Measurements from ENCODE around the gene PANX2. TPM values are rescaled to one million over a fixed set of nuclear protein-coding genes. Genes with fewer than 3 reads are reported as not detected.

The PANX2 gene
- total RNA-seq, 1 experiment from 2014 or later: 3.3 TPM

DNA sequence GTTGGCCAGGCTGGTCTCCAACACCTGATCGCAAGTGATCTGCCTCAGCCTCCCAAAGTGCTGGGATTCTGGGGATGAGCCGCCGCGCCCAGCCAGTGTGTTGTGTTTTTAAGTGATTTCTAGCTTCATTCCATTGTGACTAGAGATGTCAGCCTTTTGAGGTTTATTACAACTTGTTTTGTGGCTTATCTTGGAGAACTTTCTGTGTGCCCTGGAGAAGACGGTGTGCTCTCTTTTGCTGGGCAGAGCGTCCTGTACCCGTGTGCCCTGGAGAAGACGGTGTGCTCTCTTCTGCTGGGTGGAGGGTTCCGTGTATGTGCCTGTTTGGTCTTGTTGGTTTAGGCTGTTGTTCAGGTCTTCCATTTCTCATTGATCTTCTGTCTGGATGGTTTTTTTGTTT is 42.7 kb downstream of the PANX2 start:
- DNase-seq (ENCODE audit: low read depth): no peak

DNA sequence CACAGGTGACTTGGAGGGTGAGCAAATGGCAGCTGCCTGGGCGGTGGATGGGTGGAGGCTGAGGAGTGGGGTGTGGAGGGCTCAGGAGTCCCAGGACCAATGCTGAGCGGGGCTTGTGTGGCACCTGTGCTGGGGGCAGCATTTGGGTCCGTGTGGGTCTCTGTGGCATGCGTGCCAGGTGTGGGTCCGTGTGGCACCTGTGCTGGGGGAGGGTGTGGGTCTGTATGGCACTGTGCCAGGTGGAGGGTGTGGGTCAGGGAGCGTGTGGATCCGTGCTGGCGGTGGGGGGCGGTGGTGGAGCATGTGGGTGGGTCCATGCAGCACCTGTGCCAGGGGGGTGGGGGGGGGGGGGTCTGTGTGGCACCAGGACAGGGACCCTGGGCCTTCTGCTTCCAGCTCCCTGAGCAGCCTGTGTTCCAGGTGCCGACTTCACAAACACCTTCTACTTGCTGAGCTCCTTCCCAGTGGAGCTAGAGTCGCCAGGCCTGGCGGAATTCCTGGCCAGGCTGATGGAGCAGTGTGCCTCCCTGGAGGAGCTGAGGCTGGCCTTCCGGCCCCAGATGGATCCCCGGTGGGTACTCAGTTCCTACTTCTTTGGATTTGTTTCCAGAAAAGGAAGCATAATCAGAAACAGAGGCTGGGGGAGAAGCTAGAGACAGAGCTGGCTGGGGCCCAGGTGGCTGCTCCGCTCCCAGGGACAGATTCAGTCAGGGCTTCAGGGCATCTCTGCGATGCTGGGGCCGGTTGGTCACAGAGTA is 44.9 kb downstream of the PANX2 start:
- no peak for DNase-seq (ENCODE audit: low read depth)

- no peak for DNase-seq (ENCODE audit: low read depth)
These were observed 45.6 kb downstream of the PANX2 start for GRCh38 chr22:50216055-50216683.

DNA sequence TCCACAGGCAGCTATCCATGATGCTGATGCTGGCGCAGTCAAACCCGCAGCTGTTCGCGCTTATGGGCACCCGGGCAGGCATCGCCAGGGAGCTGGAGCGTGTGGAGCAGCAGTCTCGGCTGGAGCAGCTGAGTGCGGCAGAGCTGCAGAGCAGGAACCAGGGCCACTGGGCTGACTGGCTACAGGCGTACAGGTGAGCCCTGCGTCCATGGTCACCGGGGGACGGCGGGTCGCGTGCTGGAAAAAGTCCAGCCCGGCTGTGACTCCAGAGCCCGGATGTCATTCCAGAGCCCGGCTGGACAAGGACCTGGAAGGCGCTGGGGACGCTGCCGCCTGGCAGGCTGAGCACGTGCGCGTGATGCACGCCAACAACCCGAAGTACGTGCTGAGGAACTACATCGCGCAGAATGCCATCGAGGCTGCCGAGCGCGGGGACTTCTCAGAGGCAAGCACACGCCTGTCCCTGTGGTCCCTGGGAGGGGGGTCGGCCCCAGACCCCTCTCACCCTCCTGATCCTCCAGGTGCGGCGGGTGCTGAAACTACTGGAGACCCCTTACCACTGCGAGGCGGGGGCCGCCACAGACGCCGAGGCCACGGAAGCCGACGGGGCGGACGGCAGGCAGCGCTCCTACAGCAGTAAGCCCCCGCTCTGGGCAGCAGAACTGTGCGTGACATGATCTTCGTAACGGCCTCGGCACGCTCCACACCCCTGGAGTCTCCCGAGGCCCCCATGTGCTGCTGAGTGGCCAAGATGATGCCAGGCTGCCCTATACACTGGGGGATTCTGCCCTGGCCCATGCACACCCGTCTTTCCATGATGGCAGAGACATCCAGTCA is 46.4 kb downstream of the PANX2 start:
- DNase-seq (ENCODE audit: low read depth): no peak

- no peak for DNase-seq (ENCODE audit: low read depth)
These were observed 47.1 kb downstream of the PANX2 start for GRCh38 chr22:50217543-50218152.

DNA sequence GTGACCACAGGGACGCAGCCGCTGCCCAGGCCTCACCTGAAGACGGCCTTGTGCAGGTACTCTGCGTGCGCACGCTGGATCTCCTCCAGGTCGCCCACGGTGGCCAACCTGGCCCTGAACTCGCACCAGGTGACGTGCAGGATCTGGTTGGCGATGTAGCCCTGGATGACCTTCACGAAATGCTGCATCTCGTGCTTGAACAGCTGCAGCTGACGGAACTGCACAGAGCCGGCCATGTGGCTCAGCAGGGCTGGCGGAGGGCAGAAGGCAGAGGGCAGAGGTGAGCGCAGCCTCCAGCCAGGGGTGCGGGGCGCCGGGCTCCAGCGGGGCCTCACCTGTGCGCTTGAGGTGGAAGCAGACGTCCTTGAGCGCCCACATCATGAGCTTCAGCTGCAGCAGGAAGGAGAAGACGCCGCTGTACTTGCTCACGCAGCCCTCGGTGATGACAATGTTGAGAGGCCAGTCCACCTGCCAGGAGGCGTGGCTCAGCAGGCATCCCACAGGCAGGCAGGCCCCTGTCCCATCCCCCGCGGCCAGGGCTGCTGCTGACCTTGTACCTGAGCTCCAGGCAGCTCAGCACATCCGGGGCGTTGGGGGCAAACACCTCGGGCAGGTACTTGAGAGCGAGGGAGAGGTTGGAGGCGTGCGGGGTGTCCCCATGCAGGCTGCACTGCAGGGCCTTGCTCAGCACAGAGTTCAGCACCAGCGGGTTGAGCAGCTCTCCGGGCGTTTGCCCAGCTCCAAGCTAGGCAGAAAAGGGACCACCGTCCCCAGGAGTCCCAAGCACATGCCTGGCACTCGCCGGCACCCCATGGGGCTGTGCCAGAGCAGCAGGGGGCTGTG is 47.8 kb downstream of the PANX2 start:
- no peak for DNase-seq (ENCODE audit: low read depth)

DNA sequence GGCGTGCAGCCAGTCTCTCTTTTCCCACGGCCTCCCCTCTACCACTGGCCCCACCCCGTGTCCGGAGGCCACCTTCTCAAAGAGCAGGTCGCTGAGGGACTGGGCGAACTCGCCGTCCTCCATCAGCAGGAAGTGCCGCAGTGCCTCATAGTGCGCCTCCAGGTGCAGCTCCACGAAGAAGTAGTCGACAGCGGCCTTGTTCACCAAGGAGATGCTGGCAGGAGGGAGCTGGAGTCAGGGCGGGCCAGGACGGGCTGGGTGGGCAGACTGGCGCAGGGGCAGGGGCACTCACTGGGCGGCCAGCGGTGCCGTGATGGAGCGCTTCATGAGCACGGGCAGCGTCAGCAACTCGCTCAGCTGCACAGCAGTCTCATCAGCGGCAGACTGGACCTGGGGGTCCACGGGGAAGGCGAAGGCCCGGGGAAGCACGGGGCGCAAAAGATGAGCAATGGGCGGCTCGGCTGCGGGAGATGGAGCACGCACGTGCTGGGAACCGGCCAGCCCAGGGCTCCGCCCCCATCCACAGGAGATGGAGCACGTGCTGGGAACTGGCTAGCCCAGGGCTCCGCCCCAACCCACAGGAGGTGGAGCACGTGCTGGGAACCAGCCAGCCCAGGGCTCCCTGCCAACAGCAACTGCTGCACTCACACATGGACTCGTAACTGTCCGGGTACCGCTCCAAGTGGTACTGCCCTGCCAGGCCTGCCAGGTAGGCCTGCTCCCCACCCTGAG is 48.6 kb downstream of the PANX2 start:
- peak; percentile 54 for DNase-seq (ENCODE audit: low read depth)

- DNase-seq (ENCODE audit: low read depth): no peak
These were observed 49.5 kb downstream of the PANX2 start for GRCh38 chr22:50219800-50220602.

GRCh38 chr22:50220603-50221409 is 50.3 kb downstream of the PANX2 start:
- no peak for DNase-seq (ENCODE audit: low read depth)

DNA sequence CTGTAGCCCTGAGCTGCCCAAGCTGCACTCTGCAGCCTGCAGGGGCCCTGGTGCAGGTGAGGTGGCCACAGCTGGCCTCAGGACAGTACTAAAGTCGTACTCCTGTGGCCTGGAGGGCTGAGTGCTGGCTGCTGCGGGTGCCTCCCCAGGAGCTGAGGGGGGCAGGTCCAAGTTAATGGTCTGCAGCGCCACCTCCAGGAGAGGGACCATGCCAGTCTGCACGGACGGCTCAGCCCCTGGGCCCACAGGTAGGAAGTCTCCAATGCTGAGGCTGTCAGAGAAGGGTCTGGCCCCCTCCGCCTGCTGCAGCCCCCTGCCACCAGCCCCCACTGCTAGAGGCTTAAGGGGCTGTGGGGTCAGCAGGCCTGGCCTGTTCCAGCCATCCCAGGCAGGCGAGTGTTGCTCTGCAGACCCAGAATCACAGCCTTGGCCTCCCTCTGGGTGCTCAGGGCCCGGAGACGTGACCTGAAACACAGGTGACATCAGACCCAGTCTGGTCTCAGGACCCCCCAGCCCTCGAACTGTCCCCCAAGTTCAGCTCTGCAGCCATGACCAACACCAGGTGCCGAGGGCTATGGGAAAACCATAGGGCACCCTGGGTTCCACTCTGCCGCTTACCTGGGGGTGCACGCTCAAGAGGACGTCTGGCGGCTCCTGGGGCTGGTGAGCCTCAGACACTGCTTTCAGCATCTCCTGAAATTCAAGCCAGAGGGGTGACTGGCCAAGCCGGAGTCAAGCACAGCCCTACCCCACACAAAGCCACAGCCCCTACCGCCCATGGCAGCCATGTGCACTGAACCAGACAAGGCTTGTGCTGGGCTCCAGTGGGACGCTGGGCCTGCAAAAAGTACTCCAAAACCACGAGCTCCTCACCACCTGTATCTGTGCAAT is 51.1 kb downstream of the PANX2 start:
- DNase-seq (ENCODE audit: low read depth): no peak

- no peak for DNase-seq (ENCODE audit: low read depth)
These were observed 52.0 kb downstream of the PANX2 start for GRCh38 chr22:50222508-50222907.

DNA sequence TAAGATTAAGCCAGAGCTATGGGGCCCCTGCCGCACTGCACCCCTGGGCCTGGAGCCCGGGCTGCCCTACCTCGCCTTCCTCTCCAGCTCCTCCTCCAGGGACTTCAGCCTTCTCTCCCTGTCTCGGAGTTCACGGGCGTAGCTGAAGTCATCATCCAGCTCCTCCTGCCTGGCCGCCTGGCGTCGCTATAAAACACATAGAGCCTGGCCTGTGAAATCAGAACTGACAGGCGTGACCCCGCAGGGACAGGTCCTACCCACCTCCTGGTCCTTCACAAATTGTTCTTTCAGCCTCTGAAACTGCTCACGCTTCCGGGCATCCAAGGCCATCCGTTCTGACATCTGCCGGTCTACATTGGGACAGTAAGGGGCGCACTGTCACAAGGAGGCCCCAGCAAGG is 53.5 kb downstream of the PANX2 start:
- DNase-seq (ENCODE audit: low read depth): no peak

- no peak for DNase-seq (ENCODE audit: low read depth)
These were observed 54.9 kb downstream of the PANX2 start for GRCh38 chr22:50225200-50225969.

DNA sequence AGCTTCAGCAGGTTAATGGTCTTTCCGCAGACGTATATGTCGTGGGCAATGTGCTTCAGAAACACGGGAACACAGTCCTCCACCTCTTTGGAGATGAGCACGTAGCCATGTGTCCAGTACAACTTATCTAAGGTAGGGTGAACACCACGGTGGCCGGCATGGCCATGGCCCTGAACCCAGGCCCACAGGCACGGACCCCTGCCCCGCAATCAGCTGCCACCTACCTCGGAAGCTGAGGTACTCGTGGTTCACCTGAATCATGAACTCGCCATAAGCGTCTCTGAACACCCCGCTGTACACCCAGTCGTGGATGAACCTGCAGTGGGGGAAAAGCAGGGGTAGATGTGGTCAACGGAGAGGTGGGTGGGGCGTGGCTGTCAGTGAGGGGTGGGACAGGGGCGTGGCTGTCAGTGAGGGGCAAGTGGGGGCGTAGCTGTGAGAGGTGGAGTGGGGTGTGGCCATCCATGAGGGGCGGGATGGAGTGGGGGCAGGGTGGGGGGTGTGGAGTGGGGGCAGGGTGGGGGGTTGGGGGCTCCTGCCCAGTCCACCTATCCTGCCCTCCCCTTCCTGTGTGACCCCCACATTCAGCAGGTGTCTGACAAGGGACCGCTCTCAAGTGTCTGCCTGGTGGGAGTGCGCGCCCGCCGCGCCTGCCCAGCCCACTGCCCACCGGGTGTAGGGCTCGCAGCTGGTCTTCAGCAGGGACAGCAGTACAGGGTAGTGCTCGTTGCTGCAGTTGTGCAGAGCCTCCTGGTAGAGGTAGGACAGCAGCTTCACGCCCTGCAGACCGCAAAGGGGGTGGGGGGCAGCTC is 55.7 kb downstream of the PANX2 start:
- no peak for DNase-seq (ENCODE audit: low read depth)

DNA sequence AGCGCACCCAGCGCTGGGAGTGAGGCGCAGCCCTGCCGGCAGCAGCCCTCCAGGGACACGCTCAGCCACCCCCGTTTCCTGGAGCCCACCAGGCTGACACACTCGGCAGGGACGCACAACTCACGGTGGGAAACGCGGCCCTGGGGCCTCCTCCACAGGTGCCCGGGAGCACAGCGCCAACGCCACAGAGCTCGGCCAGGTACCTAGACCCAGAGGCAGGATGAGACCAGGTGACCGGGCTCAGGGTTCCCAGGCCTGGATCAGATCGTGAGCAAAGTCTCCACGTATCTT is 56.3 kb downstream of the PANX2 start:
- DNase-seq (ENCODE audit: low read depth): no peak

DNA sequence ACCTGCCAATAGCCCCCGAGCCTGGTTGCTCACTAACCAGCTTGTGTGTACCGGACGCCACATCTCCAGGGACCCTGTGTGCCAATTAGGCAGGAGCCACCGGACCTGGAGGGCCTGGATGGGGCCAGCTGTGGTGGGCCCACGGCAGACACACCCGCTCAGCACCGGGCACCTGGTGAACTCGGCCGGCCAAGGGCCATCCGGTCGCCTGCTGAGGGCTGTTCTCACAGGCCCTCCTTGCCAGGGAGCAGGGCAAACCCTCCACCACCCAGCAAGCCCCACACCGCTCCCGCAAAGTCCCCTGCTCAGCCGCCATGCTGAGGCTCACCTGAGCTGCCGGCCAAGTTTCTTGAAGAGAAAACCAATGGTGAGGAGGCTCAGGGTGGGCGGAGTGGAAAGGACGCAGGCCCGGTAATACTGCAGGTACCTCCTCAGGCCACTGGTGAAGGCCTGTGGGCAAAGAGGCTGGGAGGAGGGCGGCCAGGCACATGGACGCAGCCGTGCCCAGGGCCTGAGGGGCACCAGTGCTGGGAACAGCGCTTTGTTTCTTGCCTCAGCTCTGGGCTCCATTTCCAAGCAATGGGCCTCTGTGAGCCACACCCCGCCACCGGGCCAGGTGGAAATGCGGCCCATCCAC is 57.2 kb downstream of the PANX2 start:
- DNase-seq (ENCODE audit: low read depth): no peak

All from M059J (cell line).